Glutamatergic neuron (in vitro differentiated cells): ENCODE data around the gene SREBF2. TPM values are rescaled to one million over a fixed set of nuclear protein-coding genes. Genes with fewer than 3 reads are reported as not detected.
"Not testable (repeated sequence)": the region's sequence is repeated elsewhere in the genome, so short reads cannot be mapped to it uniquely, and the experiment has no call there.

Experiments used
- DNase-seq: peaks from one replicate; pipeline ENCODE4 v3.0.0; 2022
- H3K27ac Mint-ChIP-seq: one replicate; pipeline ENCODE4 v1.8.0; 2020; ENCODE audit warnings: mild to moderate bottlenecking, mixed read lengths, inconsistent platforms; ENCODE audit not compliant: unreplicated experiment
- H3K27me3 Mint-ChIP-seq: one replicate; pipeline ENCODE4 v1.8.0; 2020; ENCODE audit warnings: mild to moderate bottlenecking, moderate library complexity, mixed read lengths, inconsistent platforms; ENCODE audit not compliant: unreplicated experiment
- H3K36me3 Mint-ChIP-seq: one replicate; pipeline ENCODE4 v1.8.0; 2020; ENCODE audit warnings: mild to moderate bottlenecking, mixed read lengths, inconsistent platforms; ENCODE audit not compliant: unreplicated experiment
- H3K4me1 Mint-ChIP-seq: one replicate; pipeline ENCODE4 v1.8.0; 2020; ENCODE audit warnings: mild to moderate bottlenecking, low read depth, mixed read lengths, inconsistent platforms; ENCODE audit not compliant: unreplicated experiment
- H3K4me3 Mint-ChIP-seq: one replicate; pipeline ENCODE4 v1.8.0; 2020; ENCODE audit warnings: mild to moderate bottlenecking, mixed read lengths, inconsistent platforms; ENCODE audit not compliant: unreplicated experiment
- H3K9me3 Mint-ChIP-seq: one replicate; pipeline ENCODE4 v1.8.0; 2020; ENCODE audit warnings: mild to moderate bottlenecking, moderate library complexity, mixed read lengths, inconsistent platforms; ENCODE audit not compliant: unreplicated experiment
- CTCF ChIP-seq: fragments of 200-600 bp; sonication (generic); IDR thresholded peaks from one replicate; pipeline ENCODE4 v1.5.0; 2021; ENCODE audit not compliant: partially characterized antibody, unreplicated experiment
- total RNA-seq: library from RNA; stranded (reverse); fragmentation: NEBNext Ultra II Directional; extraction: Animal tissue kit (Norgen Biotek cat#: 25700); gene quantifications from one replicate; pipeline ENCODE4 v1.2.1, GENCODE V29; 2021; ENCODE audit not compliant: unreplicated experiment

SREBF2 gene
- total RNA-seq, 1 donor from 2014 or later = 291 TPM

GRCh38 chr22:41868556-41868955, 35.7 kb downstream of the SREBF2 start:
- H3K9me3 Mint-ChIP-seq = peaks cover 3% of the 10 kb centered on the region
- H3K27ac Mint-ChIP-seq = peak overlapping the region; percentile 17
- no peak overlapping the region for H3K4me3 Mint-ChIP-seq
- no peak for TF ChIP-seq CTCF
- no peaks in the 10 kb centered on the region for H3K27me3 Mint-ChIP-seq
- H3K4me1 Mint-ChIP-seq = peaks cover 13% of the 10 kb centered on the region
- H3K36me3 Mint-ChIP-seq = no peaks in the 10 kb centered on the region
- no peak for DNase-seq

- H3K4me1 Mint-ChIP-seq, H3K27ac Mint-ChIP-seq, H3K36me3 Mint-ChIP-seq, H3K27me3 Mint-ChIP-seq, DNase-seq, H3K4me3 Mint-ChIP-seq, H3K9me3 Mint-ChIP-seq: not testable (repeated sequence)
Measured at GRCh38 chr22:41870081-41870480, 37.2 kb downstream of the SREBF2 start.

- no peak for TF ChIP-seq CTCF
- DNase-seq = no peak
- Mint-ChIP-seq H3K4me3 (no peak overlapping the region), H3K36me3 (no peaks in the 10 kb centered on the region), H3K4me1 (peaks cover 9% of the 10 kb centered on the region), H3K9me3 (peaks cover 4% of the 10 kb centered on the region), H3K27ac (no peak overlapping the region), H3K27me3 (no peaks in the 10 kb centered on the region)
Measured at GRCh38 chr22:41870786-41871185, 37.9 kb downstream of the SREBF2 start.

GRCh38 chr22:41873391-41873790, 40.5 kb downstream of the SREBF2 start:
- Mint-ChIP-seq H3K9me3 (peaks cover 8% of the 10 kb centered on the region), H3K27ac (no peak overlapping the region), H3K36me3 (no peaks in the 10 kb centered on the region), H3K4me3 (no peak overlapping the region), H3K27me3 (no peaks in the 10 kb centered on the region), H3K4me1 (no peaks in the 10 kb centered on the region)
- no peak for DNase-seq
- no peak for TF ChIP-seq CTCF

GRCh38 chr22:41874090-41874489, 41.2 kb downstream of the SREBF2 start:
- Mint-ChIP-seq H3K4me1 (no peaks in the 10 kb centered on the region), H3K36me3 (no peaks in the 10 kb centered on the region), H3K27me3 (no peaks in the 10 kb centered on the region), H3K4me3 (no peak overlapping the region), H3K9me3 (peaks cover 8% of the 10 kb centered on the region), H3K27ac (no peak overlapping the region)
- TF ChIP-seq CTCF = no peak
- DNase-seq = no peak
